Stimulated activated CD8-positive, alpha-beta memory T cell treated with anti-CD3 and anti-CD28 coated beads, Interleukin-4, amount 100 ng/mL, for 4 hours (primary cell): Measurements from ENCODE around the gene TLR10.
"Not testable (repeated sequence)": the region's sequence is repeated elsewhere in the genome, so short reads cannot be mapped to it uniquely, and the experiment has no call there.

ENCODE experiments used
- DNase-seq, 2 donors: peaks; one replicate each; pipeline ENCODE4 v3.0.0-alpha.2; 2020; ENCODE audit warnings: low read depth in 2 of 2, low spot score in 1 of 2

TLR10 gene

GRCh38 chr4:38802561-38803355 is 20.0 kb upstream of the TLR10 start:
- DNase-seq = no peak

- DNase-seq = no peak
Measured at GRCh38 chr4:38800961-38801450, 18.2 kb upstream of the TLR10 start.

- no peak for DNase-seq
Measured at GRCh38 chr4:38800366-38800765, 17.6 kb upstream of the TLR10 start.

DNA sequence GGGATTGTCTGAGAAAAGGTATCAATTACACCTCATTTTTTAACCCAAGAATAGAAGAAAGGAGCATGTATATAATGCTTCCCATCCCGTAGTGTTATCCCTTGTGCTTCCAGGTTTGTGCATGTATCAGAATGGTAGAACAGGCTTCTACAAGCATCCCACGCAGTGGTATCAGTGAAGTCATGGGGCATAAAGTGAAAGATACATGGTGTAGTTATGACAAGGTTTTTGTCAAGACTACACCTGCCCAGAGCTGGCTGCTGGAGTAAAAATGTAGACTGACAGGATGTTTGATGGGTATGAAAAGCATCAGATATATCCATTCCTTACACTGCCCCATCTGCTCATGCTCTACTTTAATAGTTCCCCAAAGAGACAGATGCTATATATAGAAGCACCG is 12.3 kb upstream of the TLR10 start:
- no peak for DNase-seq

DNA sequence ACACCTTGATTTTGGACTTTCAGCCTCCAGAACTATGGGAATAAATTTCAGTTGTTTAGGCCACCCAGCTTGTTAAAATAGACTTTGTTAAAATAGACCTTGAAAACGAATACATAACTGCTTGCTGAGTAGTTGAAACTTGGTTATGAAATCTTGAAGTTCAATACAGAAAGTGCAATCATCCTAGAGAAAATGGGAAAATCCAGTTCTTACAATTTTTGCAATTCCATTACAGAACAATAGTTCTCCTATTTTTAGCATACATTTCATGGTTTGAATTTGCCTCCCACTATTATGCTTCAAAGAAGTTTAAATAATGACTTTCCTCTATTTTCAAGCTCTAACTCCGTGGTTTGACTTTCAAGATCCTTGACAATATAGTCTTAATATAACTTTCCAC is 11.3 kb upstream of the TLR10 start:
- DNase-seq = no peak

DNA sequence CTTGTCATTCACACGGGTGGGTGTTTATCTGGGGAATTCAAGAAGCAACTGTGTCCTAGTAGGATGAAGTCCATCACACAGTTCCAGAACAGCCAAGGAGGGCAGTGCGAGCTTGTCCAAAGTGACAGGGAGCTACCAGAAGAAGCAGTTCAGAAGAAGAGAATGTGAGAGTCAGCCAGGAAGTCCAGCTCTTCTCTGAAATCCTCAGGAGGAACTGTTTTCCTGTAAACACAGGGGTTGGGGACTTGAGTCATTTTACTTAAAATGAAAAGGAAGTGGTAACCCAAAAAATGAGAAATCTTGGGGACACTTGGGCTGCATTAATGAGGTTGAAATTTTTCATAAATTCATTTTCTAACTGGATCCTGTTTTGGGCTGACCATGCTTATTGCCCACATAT is 8.2 kb upstream of the TLR10 start:
- DNase-seq = no peak

- no peak for DNase-seq
Measured at GRCh38 chr4:38788317-38788716, 5.5 kb upstream of the TLR10 start.

DNA sequence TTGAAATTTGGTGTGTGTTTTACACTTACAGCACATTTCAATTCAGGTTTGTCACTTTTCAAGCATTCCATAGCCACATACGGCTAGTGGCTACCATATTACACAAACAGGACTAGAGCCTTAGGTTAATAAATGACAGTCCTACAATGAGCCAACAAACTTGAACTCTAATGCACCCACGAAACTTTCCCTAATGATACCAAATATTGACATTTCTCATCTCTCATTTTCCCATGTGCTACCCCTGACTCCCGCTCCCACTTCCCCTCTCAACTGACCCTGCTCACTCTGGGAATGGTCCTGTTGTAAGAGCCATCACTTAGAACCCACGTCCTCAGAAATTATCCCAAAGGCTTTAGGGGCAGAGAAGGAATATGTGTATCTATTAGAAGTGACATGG is 4.9 kb upstream of the TLR10 start:
- DNase-seq = no peak

DNA sequence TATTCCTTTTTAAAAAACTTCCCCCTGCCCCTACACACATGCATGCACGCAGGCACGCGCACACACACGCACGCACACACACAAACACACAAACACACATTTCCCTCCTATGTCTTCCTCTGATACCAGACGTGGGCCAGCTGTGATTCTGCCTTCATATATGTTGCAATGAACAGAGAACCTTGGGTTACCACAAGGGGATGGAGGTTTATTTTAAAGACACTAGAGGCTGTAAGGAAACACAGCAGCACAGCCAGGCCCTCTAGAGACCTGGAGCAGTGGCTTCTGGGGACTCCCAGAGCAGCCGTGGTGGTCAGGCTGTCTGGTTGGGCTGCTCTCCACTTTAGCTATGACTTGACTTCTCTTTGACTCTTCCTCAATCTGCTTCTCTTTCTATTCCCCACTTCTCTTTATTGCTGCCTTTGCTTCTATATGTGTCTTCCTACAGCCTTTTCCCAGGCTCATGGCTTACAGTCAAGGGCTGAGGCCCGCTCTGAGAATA is 3.2 kb upstream of the TLR10 start:
- no peak for DNase-seq

DNA sequence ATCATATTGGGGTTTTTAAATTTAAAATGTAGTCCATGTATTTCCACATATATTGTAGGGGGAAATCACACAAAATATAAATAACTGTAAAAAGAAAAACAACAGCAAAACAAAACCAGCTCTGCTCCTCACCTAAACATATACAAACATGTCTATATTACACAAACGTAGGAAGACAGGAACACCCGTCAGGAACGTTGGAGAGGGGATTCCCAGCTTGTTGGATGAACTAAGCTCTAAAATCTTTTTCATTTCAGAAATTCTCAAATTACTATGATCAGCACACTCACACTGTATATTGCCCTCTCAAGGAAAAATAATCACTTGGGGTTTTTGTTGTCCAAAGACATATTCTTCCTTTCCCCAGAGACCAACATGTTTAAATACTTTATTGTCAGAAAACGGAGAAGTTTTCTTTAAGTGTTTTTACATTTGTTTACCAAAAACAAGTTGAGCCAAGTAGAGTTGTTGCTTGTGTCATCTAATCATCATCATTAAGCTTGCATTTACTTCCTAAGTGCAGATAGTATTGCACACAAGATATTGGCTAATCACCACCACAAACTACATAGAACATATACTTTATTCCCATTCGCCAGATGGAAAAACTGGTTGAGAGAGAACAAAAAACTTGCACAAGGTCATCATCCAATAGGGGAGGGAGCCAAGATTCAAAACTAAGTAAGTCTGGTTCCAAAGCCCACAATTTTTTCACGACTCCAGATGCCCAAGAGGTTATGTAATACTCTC is 2.4 kb upstream of the TLR10 start:
- DNase-seq = no peak

- no peak for DNase-seq
Measured at GRCh38 chr4:38784141-38784540, 1.4 kb upstream of the TLR10 start.

- DNase-seq = no peak
Measured at GRCh38 chr4:38783109-38783460, 295 bp upstream of the TLR10 start.

DNA sequence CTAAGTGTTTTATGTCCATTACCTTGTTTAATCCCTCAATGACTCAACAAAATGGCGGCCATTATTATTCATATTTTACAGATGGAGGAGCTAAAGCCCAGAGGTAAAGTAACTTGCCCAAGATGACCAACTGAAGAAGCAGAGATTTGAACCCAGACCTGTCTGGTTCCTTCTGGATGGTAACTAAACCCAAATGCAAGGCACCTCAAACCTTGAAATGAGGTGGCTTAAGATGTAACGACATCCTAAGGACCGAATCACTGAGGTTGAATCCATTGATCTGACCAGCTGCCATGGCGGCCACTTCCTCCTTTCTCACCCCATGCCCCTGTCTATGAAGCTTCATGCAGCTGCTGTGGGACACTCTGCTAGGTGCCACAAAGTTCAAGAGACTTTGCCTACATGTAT is 932 bp downstream of the TLR10 start:
- DNase-seq = no peak

DNA sequence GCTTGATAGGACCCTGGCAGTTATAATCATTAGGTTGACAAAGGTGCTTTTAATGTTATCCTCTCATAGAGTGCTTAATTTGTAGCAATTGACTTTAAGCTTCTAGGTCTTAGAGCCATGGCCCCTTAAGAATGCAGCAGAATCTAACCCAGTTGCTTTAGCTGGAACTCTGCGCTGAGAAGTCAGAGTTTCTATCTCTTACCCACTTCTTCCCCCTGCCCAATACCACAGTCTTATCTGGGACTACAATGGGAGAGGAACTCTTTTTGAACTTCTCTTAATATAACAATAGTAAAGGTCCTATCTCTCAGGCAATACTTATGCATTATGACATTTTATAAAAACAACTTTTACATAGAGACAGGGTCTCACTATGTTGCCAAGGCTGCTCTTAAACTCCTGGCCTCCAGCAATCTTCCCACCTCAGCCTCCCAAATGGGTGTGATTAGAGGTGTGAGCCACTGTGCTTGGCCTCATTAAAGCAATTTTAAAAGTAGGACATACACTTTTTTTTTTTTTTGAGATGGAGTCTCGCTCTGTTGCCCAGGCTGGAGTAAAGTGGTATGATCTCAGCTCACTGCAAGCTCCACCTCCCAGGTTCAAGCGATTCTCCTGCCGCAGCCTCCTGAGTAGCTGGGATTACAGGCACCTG is 1.8 kb downstream of the TLR10 start:
- no peak for DNase-seq

DNA sequence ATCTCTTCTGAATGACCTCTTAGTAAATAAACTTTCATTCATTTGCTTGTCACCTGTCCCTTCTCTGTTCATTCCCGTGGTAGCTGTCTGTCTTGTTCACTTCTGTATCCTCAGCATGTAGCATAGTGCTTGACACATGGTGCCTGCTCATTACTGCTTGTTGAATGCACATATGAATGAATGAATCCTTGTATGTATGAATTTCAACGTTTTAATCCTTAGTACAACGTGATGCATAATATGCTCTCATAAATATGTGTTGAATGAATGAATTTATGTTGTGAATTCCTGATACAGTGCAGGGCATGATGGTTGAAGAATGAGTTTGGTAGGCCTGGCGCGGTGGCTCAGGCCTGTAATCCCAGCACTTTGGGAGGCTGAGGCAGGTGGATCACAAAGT is 3.0 kb downstream of the TLR10 start:
- no peak for DNase-seq

GRCh38 chr4:38777925-38778324 is 4.9 kb downstream of the TLR10 start:
- DNase-seq = not testable (repeated sequence)

DNA sequence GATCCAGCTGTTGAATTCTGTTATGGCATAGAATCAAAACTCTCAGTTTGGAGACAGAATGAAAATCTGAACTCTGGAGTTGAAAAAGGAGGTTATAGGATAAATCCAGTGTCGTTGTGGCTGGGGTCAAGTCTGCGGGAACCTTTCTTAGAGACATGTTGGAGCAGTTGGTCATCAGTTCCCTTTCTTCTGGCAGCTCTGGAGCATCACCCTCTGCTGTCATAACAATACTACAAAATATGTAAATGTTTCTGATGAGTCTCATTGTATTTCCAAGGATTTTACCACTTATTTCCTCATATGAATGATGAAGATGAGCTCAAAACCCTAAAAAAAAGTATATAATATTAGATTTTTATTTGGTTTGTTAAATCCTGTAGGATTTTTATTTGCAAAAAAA is 7.5 kb downstream of the TLR10 start:
- no peak for DNase-seq

- DNase-seq = no peak
Measured at GRCh38 chr4:38774181-38774955, 8.4 kb downstream of the TLR10 start.

DNA sequence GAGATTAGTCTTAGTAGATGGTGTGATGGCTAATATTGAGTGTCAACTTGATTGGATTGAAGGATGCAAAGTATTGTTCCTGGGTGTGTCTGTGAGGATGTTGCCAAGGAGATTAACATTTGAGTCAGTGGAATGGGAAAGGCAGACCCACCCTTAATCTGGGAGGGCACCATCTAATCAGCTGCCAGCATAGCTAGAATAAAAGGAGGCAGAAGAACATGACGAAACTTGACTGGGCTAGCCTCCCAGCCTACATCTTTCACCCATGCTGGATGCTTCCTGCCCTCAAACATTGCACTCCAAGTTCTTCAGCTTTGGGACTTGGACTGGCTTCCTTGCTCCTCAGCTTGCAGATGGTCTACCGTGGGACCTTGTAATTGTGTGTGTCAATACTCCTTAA is 12.5 kb downstream of the TLR10 start:
- not testable (repeated sequence) for DNase-seq

GRCh38 chr4:38769857-38770256 is 12.9 kb downstream of the TLR10 start:
- DNase-seq = no peak

DNA sequence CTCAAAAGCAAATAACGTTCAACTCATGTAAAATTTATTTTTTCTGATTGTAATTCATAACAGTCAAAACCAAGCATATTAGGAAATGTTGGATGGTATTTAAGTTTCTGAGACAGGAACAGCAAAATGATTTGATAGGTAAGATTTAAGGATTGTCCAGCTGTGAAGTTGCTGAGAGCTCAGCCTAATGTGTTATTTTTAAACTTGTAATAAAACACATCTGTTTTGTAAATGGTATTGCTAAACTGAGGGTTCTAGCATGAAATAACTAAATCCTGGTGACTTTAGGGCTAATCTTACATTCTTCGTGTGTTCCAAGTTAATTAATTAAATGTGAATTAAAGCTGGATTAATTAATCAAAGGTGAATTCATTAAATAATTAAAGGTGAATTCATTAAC is 13.3 kb downstream of the TLR10 start:
- DNase-seq = no peak
